Activated CD8-positive, alpha-beta memory T cell treated with anti-CD3 and anti-CD28 coated beads for 4 hours (primary cell): ENCODE measurements around the gene PCDH9.

Source experiments
- DNase-seq, 2 donors: peaks; one replicate each; pipeline ENCODE4 v3.0.0-alpha.2; 2020; ENCODE audit warnings: low read depth in 2 of 2

Gene PCDH9

GRCh38 chr13:66397133-66397532, 833.0 kb downstream of the PCDH9 start:
- no peak for DNase-seq

DNA sequence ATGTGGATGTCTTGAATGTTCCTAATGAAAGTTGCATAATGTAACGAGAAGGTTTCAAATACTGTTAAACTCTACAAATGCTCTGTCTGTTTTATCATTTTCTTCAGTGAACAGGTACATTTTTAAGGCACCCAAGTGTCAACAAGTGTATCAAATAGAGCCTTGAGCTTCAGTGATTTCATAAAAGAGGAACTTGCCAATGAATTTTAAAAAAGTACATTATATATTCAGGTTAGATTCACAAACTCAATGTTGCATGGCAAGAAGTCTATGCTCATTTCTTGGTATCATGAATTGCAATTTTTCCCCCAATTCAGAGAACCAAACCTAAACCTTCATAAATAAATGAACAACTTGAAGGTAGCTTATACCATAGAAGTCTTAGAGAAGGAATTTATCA, 838.8 kb downstream of the PCDH9 start:
- DNase-seq: no peak

- no peak for DNase-seq
These were observed 851.2 kb downstream of the PCDH9 start for GRCh38 chr13:66378894-66379293.

DNA sequence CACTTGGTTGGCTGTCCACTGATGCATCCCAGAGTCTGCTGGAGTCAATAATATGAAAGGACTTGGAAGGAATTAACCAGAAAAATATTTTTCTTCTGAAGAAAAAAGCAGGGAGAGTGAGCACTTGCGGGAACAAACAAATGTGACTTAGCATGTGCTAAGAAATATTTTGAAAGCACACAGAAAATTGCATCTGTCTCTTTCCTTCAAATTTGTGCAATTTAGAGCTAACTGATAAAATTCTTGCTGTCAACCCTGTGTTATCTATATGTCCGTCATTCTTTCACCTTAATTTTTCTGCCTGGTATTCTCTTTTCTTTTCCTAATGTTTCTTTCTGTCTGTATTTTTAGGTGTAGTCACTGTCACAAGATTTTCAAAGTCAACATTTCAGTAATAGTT, 852.6 kb downstream of the PCDH9 start:
- no peak for DNase-seq

- DNase-seq: no peak
These were observed 854.4 kb downstream of the PCDH9 start for GRCh38 chr13:66375756-66376155.

DNA sequence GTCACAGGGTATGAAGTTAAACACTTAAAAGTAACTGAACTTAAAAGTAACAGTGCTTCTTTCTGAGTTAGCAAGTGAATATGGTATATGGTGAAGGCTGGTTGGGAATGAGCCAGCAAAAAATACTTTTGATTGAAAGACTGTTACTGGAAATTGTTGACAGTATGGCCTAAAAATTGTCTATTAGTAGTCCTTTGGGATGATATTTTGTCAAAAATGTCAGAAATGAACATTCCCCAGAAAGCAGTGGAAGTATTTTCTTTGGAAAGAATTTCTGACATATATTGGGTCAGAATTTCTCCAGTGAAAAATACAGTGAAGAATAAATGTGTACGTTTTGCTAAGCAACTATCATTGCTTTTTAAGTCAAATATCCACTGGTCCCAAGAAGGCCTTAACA, 860.5 kb downstream of the PCDH9 start:
- DNase-seq: no peak

GRCh38 chr13:66367356-66367755, 862.8 kb downstream of the PCDH9 start:
- no peak for DNase-seq

DNA sequence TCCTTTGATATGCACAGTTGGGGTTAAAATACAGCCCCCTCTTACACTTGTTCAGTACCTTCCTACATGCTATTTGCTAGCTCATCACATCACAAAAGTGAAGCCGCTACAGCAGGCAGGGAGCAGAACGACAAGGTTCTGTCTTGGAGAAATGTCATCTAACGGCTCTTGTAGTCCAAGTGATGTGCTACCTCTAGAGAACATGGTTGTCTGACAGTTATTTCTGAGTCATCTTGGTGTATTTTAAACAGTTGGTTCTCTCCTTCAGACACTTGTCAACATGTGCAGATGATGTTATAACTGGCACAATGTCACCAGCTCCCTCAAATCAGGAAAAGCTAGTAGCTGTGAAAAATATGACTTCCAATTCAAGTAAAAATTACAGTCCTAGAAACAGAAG, 865.0 kb downstream of the PCDH9 start:
- no peak for DNase-seq

GRCh38 chr13:66364346-66364745, 865.8 kb downstream of the PCDH9 start:
- DNase-seq: no peak

DNA sequence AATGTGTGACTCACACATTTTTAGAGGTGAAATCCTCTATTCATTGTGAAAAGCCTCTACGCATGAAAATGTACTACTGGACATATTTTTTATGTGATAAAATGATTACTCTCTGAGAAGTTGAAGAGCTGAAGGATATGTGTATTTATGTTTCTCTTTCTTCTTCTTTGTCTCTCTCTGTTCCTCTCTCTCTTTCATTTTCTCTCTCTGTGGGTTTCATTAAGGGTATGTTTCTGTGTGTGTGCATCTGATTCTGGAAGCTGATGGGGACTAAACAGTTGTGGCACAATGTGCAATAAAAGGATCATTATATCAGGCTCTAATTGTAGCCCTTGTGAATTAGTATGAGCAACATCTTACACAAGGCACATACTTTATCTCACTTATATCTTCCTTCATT, 867.7 kb downstream of the PCDH9 start:
- no peak for DNase-seq

GRCh38 chr13:66359910-66360552, 870.1 kb downstream of the PCDH9 start:
- no peak for DNase-seq

- DNase-seq: no peak
These were observed 870.7 kb downstream of the PCDH9 start for GRCh38 chr13:66359393-66359792.

DNA sequence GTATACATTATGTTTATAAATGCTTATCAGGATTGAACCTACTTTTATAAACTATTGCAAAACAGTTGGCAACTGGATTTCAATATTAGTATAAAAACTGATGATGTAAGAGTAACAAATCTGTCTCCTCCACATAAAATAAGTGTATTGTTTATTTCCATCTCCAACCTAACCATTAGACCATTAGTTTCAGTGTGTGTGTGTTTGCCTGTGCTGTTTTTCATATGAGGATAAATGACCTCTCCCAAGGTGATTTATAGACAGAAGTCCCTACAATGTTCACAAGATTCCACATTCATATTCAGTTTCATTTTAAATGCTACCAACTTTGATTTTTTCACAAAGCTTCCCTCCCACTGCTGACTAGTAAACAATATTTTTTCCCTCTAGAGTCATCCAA, 871.6 kb downstream of the PCDH9 start:
- DNase-seq: no peak

DNA sequence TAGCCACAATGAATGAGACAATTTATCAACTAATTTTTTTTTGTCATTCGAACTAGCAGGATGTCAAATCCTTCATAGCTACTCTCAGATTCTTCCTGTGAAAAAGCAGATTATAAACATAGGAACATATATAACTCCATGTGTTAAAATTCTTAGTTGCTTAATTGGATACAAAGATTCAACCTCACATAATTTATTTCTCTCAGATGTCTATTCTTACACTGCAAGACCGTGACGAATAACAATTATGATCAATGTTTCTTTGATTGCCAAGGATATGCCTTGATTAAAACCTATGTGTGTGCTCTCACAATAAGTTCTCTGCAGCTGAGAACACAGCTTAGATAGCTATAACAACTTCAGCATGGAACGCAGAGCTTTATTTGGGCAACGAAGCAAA, 872.7 kb downstream of the PCDH9 start:
- DNase-seq: no peak

DNA sequence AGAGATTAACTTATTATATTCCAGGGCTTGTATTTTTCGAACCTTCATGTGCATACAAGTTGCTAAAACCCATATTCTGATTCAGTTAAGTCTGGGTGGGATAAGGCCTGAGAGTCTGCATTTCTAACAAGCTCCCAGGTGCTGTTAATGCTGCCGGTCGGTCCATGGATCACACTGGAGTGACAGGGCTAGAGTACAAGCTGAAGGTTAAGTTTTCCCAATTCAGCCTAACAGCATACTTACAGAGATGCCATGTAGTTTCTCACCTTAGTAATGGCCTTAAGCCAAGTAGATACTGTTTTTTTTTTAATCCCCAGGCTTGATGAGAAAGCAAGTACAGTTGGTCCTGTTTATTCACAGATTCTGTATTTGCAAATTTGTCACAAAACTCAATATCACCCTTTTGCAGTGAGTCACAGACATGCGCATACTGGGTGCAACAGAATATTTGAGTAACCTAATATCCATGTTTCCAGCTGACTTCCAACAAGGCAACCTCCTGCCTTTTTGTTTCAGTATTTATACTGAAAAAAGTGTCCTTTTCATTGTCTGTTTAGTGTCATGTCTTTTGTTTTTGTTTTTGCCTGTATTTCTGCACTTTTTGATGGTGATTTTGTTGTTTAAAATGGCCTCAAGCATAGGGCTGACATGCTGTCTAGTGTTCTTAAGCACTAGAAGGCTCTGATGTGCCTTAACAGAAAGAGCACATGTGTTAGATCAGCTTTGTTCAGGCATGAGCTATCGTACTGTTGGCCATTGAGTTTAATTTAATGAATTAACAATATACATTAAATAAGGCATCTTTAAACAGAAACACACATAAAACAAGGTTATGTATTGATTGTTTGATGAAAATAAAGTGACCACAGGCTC, 875.0 kb downstream of the PCDH9 start:
- no peak for DNase-seq

GRCh38 chr13:66353664-66354063, 876.5 kb downstream of the PCDH9 start:
- DNase-seq: no peak

- no peak for DNase-seq
These were observed 880.2 kb downstream of the PCDH9 start for GRCh38 chr13:66349966-66350365.

- no peak for DNase-seq
These were observed 881.1 kb downstream of the PCDH9 start for GRCh38 chr13:66348745-66349690.

GRCh38 chr13:66347486-66348117, 882.5 kb downstream of the PCDH9 start:
- no peak for DNase-seq

GRCh38 chr13:66345971-66346370, 884.2 kb downstream of the PCDH9 start:
- no peak for DNase-seq

- DNase-seq: no peak
These were observed 884.7 kb downstream of the PCDH9 start for GRCh38 chr13:66345518-66345810.
